ENCODE measurements around the gene FBXL7. TPM values are rescaled to one million over a fixed set of nuclear protein-coding genes. Genes with fewer than 3 reads are reported as not detected.

FBXL7 gene
- polyA plus RNA-seq, 3 donors, result not detected

- Histone ChIP-seq H3K4me2 (replicated peaks; ENCODE audit: extremely low read depth, low read length, poor library complexity, severe bottlenecking) (no peak overlapping the region), H3K79me2 (ENCODE audit: insufficient read depth, low read length) (no peaks in the 10 kb centered on the region), H2AFZ (ENCODE audit: insufficient read depth, low read depth, low read length, poor library complexity, severe bottlenecking) (no peak overlapping the region), H3K4me1 (ENCODE audit: control insufficient read depth in 1 of 2, insufficient read depth in 2 of 2, low read length in 2 of 2) (no peaks in the 10 kb centered on the region), H3K9me3 (replicated peaks in 1 of 2; ENCODE audit: control insufficient read depth in 1 of 2, insufficient read depth in 1 of 2, low read length in 2 of 2) (peaks cover 34 to 43% of the 10 kb centered on the region in 2 donors), H3K9ac (ENCODE audit: insufficient read depth, low read length, poor library complexity, severe bottlenecking) (no peak overlapping the region), H4K20me1 (ENCODE audit: insufficient read depth, low read length) (no peaks in the 10 kb centered on the region), H3K27ac (ENCODE audit: low read depth in 1 of 2, low read length in 2 of 2) (no peak overlapping the region), H3K4me3 (replicated peaks in 1 of 3; ENCODE audit: low read depth in 2 of 3, low read length in 3 of 3) (no peak overlapping the region), H3K36me3 (replicated peaks in 1 of 2; ENCODE audit: control insufficient read depth in 1 of 2, insufficient read depth in 2 of 2, low read length in 2 of 2) (no peaks in the 10 kb centered on the region), H3K27me3 (ENCODE audit: control insufficient read depth in 2 of 2, insufficient read depth in 2 of 2, low read length in 2 of 2) (no peaks in the 10 kb centered on the region)
- H3K9me3 Mint-ChIP-seq, result peaks cover 4 to 16% (median 8%) of the 10 kb centered on the region in 7 donors
- intact Hi-C loops (cut with micrococcal nuclease), result no loop called here
- H3K4me1 Mint-ChIP-seq, result no peaks in the 10 kb centered on the region
- no peaks in the 10 kb centered on the region for H3K27me3 Mint-ChIP-seq (ENCODE audit: low read depth in 3 of 3)
- H3K36me3 Mint-ChIP-seq, result no peaks in the 10 kb centered on the region
- no peak for DNase-seq
- TF ChIP-seq, protein P1, sequence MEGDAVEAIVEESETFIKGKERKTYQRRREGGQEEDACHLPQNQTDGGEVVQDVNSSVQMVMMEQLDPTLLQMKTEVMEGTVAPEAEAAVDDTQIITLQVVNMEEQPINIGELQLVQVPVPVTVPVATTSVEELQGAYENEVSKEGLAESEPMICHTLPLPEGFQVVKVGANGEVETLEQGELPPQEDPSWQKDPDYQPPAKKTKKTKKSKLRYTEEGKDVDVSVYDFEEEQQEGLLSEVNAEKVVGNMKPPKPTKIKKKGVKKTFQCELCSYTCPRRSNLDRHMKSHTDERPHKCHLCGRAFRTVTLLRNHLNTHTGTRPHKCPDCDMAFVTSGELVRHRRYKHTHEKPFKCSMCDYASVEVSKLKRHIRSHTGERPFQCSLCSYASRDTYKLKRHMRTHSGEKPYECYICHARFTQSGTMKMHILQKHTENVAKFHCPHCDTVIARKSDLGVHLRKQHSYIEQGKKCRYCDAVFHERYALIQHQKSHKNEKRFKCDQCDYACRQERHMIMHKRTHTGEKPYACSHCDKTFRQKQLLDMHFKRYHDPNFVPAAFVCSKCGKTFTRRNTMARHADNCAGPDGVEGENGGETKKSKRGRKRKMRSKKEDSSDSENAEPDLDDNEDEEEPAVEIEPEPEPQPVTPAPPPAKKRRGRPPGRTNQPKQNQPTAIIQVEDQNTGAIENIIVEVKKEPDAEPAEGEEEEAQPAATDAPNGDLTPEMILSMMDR (IDR thresholded peaks at IDR 0.05), result no peak
- H3K4me3 Mint-ChIP-seq, result no peak overlapping the region
- H3K27ac Mint-ChIP-seq, result no peak overlapping the region
- WGBS (ENCODE audit: insufficient coverage), result 91% methylated on average over 3 of the region's 5 CpGs
Observed at GRCh38 chr5:15691521-15691920, 191.5 kb downstream of the FBXL7 start.

GRCh38 chr5:15692706-15693381, 192.9 kb downstream of the FBXL7 start:
- Histone ChIP-seq H3K4me1 (ENCODE audit: control insufficient read depth in 1 of 2, insufficient read depth in 2 of 2, low read length in 2 of 2) (no peaks in the 10 kb centered on the region), H3K9me3 (replicated peaks in 1 of 2; ENCODE audit: control insufficient read depth in 1 of 2, insufficient read depth in 1 of 2, low read length in 2 of 2) (peaks cover 34 to 43% of the 10 kb centered on the region in 2 donors), H3K36me3 (replicated peaks in 1 of 2; ENCODE audit: control insufficient read depth in 1 of 2, insufficient read depth in 2 of 2, low read length in 2 of 2) (no peaks in the 10 kb centered on the region), H4K20me1 (ENCODE audit: insufficient read depth, low read length) (no peaks in the 10 kb centered on the region), H3K4me2 (replicated peaks; ENCODE audit: extremely low read depth, low read length, poor library complexity, severe bottlenecking) (no peak overlapping the region), H3K4me3 (replicated peaks in 1 of 3; ENCODE audit: low read depth in 2 of 3, low read length in 3 of 3) (no peak overlapping the region), H2AFZ (ENCODE audit: insufficient read depth, low read depth, low read length, poor library complexity, severe bottlenecking) (no peak overlapping the region), H3K27ac (ENCODE audit: low read depth in 1 of 2, low read length in 2 of 2) (no peak overlapping the region), H3K27me3 (ENCODE audit: control insufficient read depth in 2 of 2, insufficient read depth in 2 of 2, low read length in 2 of 2) (no peaks in the 10 kb centered on the region), H3K79me2 (ENCODE audit: insufficient read depth, low read length) (no peaks in the 10 kb centered on the region), H3K9ac (ENCODE audit: insufficient read depth, low read length, poor library complexity, severe bottlenecking) (no peak overlapping the region)
- TF ChIP-seq, protein P1 (IDR thresholded peaks at IDR 0.05), result no peak
- Mint-ChIP-seq H3K4me3 (no peak overlapping the region), H3K4me1 (no peaks in the 10 kb centered on the region), H3K27me3 (ENCODE audit: low read depth in 3 of 3) (no peaks in the 10 kb centered on the region), H3K9me3 (peaks cover 4 to 21% (median 8%) of the 10 kb centered on the region in 7 donors), H3K36me3 (no peaks in the 10 kb centered on the region), H3K27ac (no peak overlapping the region)
- DNase-seq, result no peak
- WGBS (ENCODE audit: insufficient coverage), result 62% methylated on average over 3 of the region's 7 CpGs
- intact Hi-C loops (cut with micrococcal nuclease), result no loop called here

All from CD14-positive monocyte (primary cell).